DMS79 (cell line): Measurements from ENCODE around the gene KMT2C.
"Not testable (repeated sequence)": the region's sequence is repeated elsewhere in the genome, so short reads cannot be mapped to it uniquely, and the experiment has no call there.

Experiments
- DNase-seq: peaks from one replicate; lab custom pipeline; 2025; lab: John Stamatoyannopoulos, UW

Gene KMT2C

GRCh38 chr7:152441810-152442209 is 6.0 kb upstream of the KMT2C start:
- not testable (repeated sequence) for DNase-seq

- not testable (repeated sequence) for DNase-seq
These were observed 5.4 kb upstream of the KMT2C start for GRCh38 chr7:152441168-152441567.

DNA sequence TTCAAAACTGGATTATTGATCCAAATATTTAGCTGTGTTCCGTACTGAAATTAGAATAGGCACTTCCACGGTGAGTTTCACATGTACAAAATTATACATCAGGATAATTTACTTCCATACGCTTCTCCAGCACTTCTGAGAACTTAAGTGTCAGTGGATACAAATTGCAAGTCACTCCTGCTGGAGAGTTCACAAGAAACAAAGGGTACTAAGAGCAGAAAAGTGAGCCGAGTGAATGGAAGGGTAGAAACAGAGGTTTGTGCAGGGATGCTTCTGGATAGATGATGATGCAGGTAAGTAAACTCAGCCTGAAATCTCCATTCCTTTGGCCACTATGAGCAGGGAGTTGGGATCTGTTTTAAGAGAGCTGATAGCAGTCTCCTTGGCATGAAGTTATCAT is 2.2 kb upstream of the KMT2C start:
- DNase-seq: not testable (repeated sequence)

DNA sequence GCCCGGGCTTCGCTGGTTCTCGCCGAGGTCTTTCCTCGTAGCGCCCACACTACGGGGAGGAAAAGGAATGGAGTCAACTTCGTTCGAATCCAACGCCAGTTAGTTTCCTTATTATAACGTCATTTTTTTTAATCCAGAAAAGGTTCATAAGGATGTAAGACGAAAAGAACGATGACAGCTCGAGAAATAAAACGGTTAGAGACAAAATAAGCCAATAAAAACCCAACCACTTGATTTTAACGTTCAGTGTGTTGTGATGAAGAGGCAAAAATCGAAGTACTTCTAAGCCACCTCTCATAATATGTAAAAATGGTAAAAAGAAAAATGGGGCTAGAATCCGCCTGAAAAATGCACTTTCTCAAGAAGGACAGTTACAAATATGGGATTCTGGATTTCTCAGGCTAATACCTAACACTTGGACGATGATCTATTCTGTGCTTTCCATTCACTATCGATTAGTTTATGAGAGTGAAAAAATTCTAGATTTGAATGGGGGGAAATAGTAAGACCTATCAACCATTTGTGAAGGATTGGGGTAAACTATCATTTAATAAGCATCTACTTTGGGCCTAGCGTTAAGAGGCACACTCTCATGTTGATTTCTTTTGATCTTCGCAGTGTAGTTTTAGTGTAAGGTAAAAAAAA is 1.2 kb upstream of the KMT2C start:
- DNase-seq: not testable (repeated sequence)

- DNase-seq: peak; percentile 69
These were observed 518 bp upstream of the KMT2C start for GRCh38 chr7:152436111-152436930.

DNA sequence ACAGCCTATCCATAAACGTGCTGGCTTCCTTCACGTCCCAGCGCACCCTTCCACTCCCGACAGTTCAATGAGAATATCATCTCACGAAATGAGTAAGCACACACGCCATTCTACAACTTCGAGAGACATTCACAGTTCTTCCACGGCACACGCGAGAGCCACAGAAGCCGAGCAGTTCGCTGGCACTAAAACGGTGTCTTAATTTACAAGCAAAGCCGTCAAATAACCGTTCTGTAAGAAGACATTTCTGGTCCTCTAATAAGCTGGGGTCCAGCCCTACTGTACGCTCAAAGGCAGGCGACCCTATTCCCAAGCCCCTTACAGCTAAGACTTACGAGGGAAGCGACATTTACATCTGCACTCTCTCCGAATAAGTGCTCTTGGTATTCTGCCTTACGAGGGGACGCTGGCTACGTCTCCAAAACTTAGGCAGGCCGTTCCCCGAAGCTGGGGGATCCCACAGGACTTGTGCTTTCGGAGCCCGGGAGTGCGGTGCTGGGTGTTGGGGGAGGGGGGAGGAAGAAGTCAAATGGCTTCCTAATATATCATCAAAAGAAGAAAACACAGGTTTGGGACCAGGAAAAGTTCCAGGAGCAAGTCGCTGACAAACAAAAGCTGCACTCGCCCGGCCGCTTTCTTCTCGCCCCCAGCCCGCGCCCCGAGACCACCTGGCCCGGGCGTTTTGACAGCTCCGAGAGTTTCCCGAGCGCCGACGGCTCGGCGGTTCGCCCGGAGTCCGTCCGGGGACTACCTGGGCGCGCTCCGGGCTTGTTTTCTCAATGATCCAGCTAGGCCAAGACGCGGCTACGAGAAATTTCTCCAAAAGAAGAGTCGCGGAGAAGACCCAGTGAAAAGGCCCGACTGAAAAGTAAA is 1.1 kb downstream of the KMT2C start:
- not testable (repeated sequence) for DNase-seq

- not testable (repeated sequence) for DNase-seq
These were observed 1.9 kb downstream of the KMT2C start for GRCh38 chr7:152433721-152434490.

DNA sequence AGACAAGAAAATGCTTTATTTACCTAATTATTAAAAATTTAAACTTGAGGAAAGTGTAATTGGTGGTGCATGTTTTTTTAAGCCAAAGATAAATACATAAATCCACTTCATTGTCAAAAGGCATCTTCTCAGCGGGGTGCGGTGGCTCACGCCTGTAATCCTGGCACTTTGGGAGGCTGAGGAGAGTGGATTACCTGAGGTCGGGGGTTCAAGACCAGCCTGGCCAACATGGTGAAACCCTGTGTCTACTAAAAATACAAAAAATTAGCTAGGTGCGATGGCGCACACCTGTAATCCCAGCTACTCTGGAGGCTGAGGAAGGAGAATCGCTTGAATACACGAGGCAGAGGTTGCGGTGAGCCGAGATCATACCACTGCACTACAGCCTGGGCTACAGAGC is 3.1 kb downstream of the KMT2C start:
- not testable (repeated sequence) for DNase-seq

DNA sequence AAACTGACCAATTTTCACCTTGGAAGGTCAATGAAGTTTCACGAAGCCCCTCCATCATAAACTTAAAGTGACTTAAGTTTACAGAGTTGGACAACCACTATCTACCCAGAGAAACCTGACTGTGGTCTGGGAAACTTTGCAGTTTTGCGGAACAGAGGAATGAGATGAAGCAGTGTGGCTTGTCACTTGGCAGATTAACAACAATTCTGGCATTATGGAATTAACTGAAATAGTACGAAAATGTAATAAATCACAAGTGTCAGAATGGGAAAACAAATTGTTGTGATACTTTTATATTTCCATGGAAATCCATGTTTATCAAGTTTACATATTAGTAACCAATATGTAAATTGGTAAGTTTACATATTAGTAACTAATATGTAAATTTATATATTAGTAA is 4.9 kb downstream of the KMT2C start:
- DNase-seq: no peak

GRCh38 chr7:152430118-152430517 is 5.7 kb downstream of the KMT2C start:
- not testable (repeated sequence) for DNase-seq

DNA sequence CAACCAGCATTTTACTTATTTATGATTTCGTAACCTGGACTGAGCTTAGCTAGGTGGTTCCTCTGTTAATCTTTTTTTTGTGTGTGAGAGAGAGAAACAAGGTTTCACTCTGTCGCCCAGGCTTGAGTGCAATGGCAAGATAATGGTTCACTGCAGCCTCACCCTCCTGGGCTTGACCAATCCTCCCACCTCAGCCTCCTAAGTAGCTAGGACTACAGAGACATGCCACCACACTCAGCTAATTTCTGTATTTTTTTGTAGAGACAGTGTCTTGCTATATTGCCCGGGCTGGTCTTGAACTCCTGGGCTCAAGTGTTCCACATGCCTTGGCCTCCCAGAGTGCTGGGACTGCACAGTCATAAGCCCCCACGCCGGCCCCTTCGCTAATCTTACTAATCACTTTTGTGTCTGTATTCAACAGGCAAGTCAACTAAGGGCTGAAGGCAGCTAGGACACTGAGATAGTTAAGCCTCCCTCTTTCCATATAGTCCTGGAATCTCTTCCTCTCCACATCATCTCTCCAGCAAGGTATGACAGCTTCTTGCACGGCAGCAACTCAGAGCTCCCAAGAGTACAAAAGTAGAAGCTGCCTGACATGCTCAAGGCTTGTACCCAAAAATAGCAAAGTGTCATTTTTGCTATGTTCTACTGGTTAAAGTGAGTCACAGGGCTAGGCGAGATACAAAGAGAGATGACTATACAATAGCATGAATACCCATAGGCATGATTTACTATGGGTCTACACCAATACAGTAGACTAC is 11.3 kb downstream of the KMT2C start:
- DNase-seq: no peak

DNA sequence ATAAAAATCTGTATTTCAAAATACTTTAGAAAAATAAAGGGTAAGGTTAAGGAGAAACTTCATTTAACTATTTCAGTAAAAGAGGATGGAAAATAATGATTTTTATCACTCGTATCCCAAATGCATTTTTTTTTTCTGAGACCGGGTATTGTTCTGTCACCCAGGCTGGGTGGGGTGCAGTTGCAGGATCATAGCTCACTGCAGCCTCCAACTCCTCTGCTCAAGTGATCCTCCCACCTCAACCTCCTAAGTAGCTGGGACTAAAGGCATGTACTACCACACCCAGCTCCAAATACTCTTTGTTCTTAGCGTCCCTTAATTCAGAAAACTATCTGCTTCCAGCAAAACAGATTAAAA is 11.8 kb downstream of the KMT2C start:
- DNase-seq: no peak

- not testable (repeated sequence) for DNase-seq
These were observed 12.6 kb downstream of the KMT2C start for GRCh38 chr7:152423171-152423570.

DNA sequence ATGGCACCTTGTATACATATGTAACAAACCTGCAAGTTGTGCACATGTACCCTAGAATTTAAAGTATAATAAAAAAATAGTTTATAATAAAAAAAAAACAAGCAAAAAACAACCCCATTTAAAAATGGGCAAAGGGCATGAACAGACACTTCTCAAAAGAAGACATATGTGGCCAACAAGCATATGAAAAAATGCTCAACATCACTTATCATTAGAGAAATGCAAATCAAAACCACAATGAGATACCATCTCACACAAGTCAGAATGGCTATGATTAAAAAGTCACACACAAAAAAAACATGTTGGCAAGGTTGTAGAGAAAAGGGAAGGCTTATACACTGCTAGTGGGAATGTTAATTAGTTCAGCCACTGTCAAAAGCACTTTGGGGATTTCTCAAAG is 14.9 kb downstream of the KMT2C start:
- DNase-seq: not testable (repeated sequence)

GRCh38 chr7:152419473-152420429 is 16.1 kb downstream of the KMT2C start:
- no peak for DNase-seq

- DNase-seq: no peak
These were observed 21.0 kb downstream of the KMT2C start for GRCh38 chr7:152414779-152415178.

DNA sequence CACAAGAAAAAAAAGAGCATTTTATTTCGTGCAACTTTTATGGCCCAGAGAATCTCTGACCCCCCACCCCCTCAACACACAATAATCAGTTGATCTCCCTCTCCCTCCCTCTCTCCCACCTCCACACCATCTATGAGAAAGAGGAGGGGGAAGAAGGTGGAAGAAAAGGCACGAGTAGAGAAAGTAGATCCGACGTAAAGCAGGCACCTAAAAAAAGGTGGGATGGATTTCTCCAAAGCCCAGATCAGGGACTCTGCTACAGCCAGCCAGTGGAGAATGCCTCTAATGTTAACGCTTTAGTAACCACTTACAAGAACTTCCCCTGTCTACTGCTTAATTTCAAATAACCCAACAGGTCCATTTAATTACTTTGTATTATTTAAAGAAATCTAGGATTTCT is 24.4 kb downstream of the KMT2C start:
- no peak for DNase-seq

- DNase-seq: no peak
These were observed 29.3 kb downstream of the KMT2C start for GRCh38 chr7:152406491-152406890.

GRCh38 chr7:152406030-152406429 is 29.8 kb downstream of the KMT2C start:
- not testable (repeated sequence) for DNase-seq

GRCh38 chr7:152403726-152404125 is 32.1 kb downstream of the KMT2C start:
- DNase-seq: no peak
